Smooth muscle cell (in vitro differentiated cells): ENCODE results near the gene USB1. TPM values are rescaled to one million over a fixed set of nuclear protein-coding genes. Genes with fewer than 3 reads are reported as not detected.

ENCODE experiments used
- DNase-seq: peaks from one replicate; lab custom pipeline; 2025; ENCODE audit not compliant: unreplicated experiment; lab: John Stamatoyannopoulos, UW
- H2AFZ ChIP-seq: fragments of 200-600 bp; sonication (generic); 2 replicates; pipeline ENCODE4 v1.6.0; 2016; ENCODE audit warnings: antibody characterized with exemption, low read depth, mild to moderate bottlenecking
- H3F3A ChIP-seq: fragments of 200-600 bp; sonication (generic); 2 replicates; pipeline ENCODE4 v1.6.0; 2017; ENCODE audit warnings: antibody characterized with exemption, low read depth
- H3K27ac ChIP-seq: fragments of 200-600 bp; sonication (generic); 2 replicates; pipeline ENCODE4 v1.5.1; 2016; ENCODE audit warnings: low read depth, mild to moderate bottlenecking
- H3K27me3 ChIP-seq: fragments of 200-600 bp; sonication (generic); 2 replicates; pipeline ENCODE4 v1.6.1; 2016; ENCODE audit warnings: low read depth, mild to moderate bottlenecking
- H3K36me3 ChIP-seq: fragments of 200-600 bp; sonication (generic); 2 replicates; pipeline ENCODE4 v1.5.1; 2016; ENCODE audit warnings: low read depth
- H3K4me1 ChIP-seq: fragments of 200-600 bp; sonication (generic); 2 replicates; pipeline ENCODE4 v1.5.1; 2016; ENCODE audit warnings: low read depth
- H3K4me2 ChIP-seq: fragments of 200-600 bp; sonication (generic); 2 replicates; pipeline ENCODE4 v1.6.0; 2016; ENCODE audit warnings: mild to moderate bottlenecking
- H3K4me3 ChIP-seq: fragments of 200-600 bp; sonication (generic); 2 replicates; pipeline ENCODE4 v1.5.1; 2016; ENCODE audit warnings: mild to moderate bottlenecking
- H3K79me2 ChIP-seq: fragments of 200-600 bp; sonication (generic); 2 replicates; pipeline ENCODE4 v1.6.0; 2016; ENCODE audit warnings: low read depth, mild to moderate bottlenecking
- H3K9ac ChIP-seq: fragments of 200-600 bp; sonication (generic); 2 replicates; pipeline ENCODE4 v1.6.0; 2016; ENCODE audit warnings: low read depth
- H3K9me3 ChIP-seq: fragments of 200-600 bp; sonication (generic); replicated peaks from 2 replicates; pipeline ENCODE4 v1.5.1; 2016; ENCODE audit warnings: low read depth
- H4K20me1 ChIP-seq: fragments of 200-600 bp; sonication (generic); 2 replicates; pipeline ENCODE4 v1.6.0; 2016; ENCODE audit warnings: low read depth
- WGBS: methylation state at CpG from one replicate; pipeline ENCODE4 v1.1.7; 2016; ENCODE audit warnings: low lambda C conversion rate; 5-methylcytosine and 5-hydroxymethylcytosine counted together
- polyA plus RNA-seq: library from polyadenylated mRNA; unstranded; fragments of >200 nt; fragmentation: Nextera tagmentation; extraction: Ambion mirVana; gene quantifications from 2 replicates; pipeline ENCODE4 v1.2.1, GENCODE V29; 2016
- total RNA-seq: library from RNA; depleted of rRNA; stranded (reverse); fragments of >200 nt; gene quantifications from 2 replicates; pipeline ENCODE4 v1.2.3, GENCODE V29; 2014
- TF ChIP-seq, protein P1 (sequence below): fragments of 200-600 bp; sonication (generic); IDR thresholded peaks from 2 replicates; pipeline ENCODE4 v1.5.1; 2017; ENCODE audit warnings: borderline replicate concordance, mild to moderate bottlenecking, antibody characterized with exemption; ENCODE audit not compliant: insufficient read depth, poor library complexity, severe bottlenecking

Gene USB1
- total and polyA plus RNA-seq, 2 experiments from 2014 or later: 26.9 to 56.6 TPM

DNA sequence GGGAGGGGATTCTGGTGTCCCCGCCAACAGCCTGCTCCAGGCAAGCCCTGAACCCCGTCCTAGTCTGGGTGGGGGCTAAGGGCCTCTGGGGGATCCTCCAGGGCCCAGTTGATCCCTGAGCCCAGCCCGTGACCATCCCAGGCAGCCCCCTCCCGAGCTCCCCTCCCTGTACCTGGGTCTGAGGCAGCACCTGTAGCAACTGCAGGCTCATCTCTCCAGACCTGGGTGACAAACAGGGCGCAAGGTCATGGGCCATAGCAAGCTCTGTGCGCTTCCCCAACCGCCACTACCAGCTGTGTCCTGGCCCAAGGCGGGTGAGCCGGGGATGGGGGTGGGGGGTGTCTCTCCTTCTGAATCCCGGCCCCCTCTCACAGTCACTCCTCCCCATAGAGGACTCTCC is 40.9 kb upstream of the USB1 start:
- Histone ChIP-seq H3K9me3 (no peaks in the 10 kb centered on the region), H3K4me2 (no peak overlapping the region)

DNA sequence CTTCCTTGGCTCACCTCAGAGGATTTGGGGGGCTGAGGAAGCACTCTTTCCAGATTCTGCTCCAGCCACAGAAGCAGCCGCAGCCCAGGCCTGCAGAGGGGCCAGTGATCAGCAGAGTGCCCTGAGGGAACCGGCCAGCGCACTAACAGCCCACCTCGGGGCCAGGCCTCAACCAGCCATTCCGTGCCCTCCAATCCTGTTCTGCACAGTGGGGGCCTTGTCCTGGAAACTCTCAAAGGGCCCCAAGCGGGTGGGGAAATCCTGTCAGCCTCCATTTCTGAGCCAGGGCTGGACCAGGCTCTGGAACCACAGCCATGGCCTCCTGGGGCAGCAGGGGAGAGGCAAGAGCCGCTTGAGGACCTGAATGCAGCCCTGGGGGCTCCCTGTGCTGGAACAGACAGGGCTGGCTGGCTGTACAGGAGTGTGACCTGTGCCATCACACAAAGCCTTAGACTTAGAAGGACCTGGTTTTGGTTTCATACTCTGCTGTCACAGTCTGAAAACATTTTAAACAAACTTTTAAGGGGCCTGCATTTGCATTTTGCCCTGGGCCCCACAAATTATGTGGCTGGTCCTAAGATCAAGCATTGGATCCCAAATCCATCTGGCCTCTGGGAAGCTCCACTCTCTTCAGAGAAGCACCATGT is 40.3 kb upstream of the USB1 start:
- 91% methylated on average over 7 of the region's 7 CpGs for WGBS
- Histone ChIP-seq H3K36me3 (no peaks in the 10 kb centered on the region), H3K79me2 (no peaks in the 10 kb centered on the region), H3K4me1 (no peaks in the 10 kb centered on the region), H3F3A (no peaks in the 10 kb centered on the region), H3K9ac (no peak overlapping the region), H3K27me3 (no peaks in the 10 kb centered on the region), H3K4me2 (no peak overlapping the region), H3K27ac (no peak overlapping the region), H2AFZ (no peak overlapping the region), H4K20me1 (no peaks in the 10 kb centered on the region), H3K4me3 (no peak overlapping the region), H3K9me3 (no peaks in the 10 kb centered on the region)
- DNase-seq: no peak
- TF ChIP-seq, protein P1, sequence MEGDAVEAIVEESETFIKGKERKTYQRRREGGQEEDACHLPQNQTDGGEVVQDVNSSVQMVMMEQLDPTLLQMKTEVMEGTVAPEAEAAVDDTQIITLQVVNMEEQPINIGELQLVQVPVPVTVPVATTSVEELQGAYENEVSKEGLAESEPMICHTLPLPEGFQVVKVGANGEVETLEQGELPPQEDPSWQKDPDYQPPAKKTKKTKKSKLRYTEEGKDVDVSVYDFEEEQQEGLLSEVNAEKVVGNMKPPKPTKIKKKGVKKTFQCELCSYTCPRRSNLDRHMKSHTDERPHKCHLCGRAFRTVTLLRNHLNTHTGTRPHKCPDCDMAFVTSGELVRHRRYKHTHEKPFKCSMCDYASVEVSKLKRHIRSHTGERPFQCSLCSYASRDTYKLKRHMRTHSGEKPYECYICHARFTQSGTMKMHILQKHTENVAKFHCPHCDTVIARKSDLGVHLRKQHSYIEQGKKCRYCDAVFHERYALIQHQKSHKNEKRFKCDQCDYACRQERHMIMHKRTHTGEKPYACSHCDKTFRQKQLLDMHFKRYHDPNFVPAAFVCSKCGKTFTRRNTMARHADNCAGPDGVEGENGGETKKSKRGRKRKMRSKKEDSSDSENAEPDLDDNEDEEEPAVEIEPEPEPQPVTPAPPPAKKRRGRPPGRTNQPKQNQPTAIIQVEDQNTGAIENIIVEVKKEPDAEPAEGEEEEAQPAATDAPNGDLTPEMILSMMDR: no peak

More for the DNA sequence above, 40.9 kb upstream of the USB1 start:
- Histone ChIP-seq H3K79me2 (no peaks in the 10 kb centered on the region), H4K20me1 (no peaks in the 10 kb centered on the region), H3K36me3 (no peaks in the 10 kb centered on the region), H3K27ac (no peak overlapping the region), H3K27me3 (no peaks in the 10 kb centered on the region), H3F3A (no peaks in the 10 kb centered on the region), H3K9ac (no peak overlapping the region), H3K4me3 (no peak overlapping the region), H2AFZ (no peak overlapping the region), H3K4me1 (no peaks in the 10 kb centered on the region)
- WGBS: 84% methylated on average over 10 of the region's 10 CpGs
- TF ChIP-seq, protein P1: no peak
- no peak for DNase-seq

GRCh38 chr16:57961538-57961937 is 39.7 kb upstream of the USB1 start:
- no peak overlapping the region for H2AFZ ChIP-seq
- H3K4me3 ChIP-seq: no peak overlapping the region
- no peaks in the 10 kb centered on the region for H3K4me1 ChIP-seq
- H3K9me3 ChIP-seq: no peaks in the 10 kb centered on the region
- H3K36me3 ChIP-seq: no peaks in the 10 kb centered on the region
- 77% methylated on average over 2 of the region's 2 CpGs for WGBS
- H3K27ac ChIP-seq: no peak overlapping the region
- TF ChIP-seq, protein P1: no peak
- no peak for DNase-seq
- H3K9ac ChIP-seq: no peak overlapping the region
- no peaks in the 10 kb centered on the region for H4K20me1 ChIP-seq
- H3K27me3 ChIP-seq: no peaks in the 10 kb centered on the region
- no peaks in the 10 kb centered on the region for H3K79me2 ChIP-seq
- H3K4me2 ChIP-seq: no peak overlapping the region
- H3F3A ChIP-seq: no peaks in the 10 kb centered on the region

DNA sequence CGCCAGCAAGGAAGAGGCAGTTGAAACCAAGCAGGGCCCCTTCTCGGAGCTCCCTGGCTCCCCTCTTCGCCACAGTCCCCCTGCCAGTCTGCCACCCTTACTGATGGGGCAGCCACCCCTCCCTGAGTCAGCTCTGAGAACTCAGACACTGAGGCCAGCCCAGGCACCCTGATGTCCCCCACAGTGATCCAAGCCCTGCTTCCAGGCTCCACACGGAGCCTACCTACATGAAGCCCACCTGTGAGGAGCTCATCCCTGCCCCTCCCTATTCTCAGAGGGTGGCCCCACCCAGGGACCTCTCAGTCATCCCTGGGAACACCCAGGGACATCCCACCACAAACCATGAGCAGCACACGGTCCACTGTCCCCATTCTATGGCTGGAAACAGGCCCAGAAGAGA is 39.2 kb upstream of the USB1 start:
- H3K27ac ChIP-seq: no peak overlapping the region
- H4K20me1 ChIP-seq: no peaks in the 10 kb centered on the region
- TF ChIP-seq, protein P1: no peak
- no peaks in the 10 kb centered on the region for H3K36me3 ChIP-seq
- no peak overlapping the region for H2AFZ ChIP-seq
- H3K4me1 ChIP-seq: no peaks in the 10 kb centered on the region
- H3K9me3 ChIP-seq: no peaks in the 10 kb centered on the region
- H3F3A ChIP-seq: no peaks in the 10 kb centered on the region
- H3K27me3 ChIP-seq: no peaks in the 10 kb centered on the region
- no peaks in the 10 kb centered on the region for H3K79me2 ChIP-seq
- no peak overlapping the region for H3K4me3 ChIP-seq
- WGBS: 82% methylated on average over 5 of the region's 5 CpGs
- H3K4me2 ChIP-seq: no peak overlapping the region
- H3K9ac ChIP-seq: no peak overlapping the region
- no peak for DNase-seq
